CD4-positive, CD25-positive, alpha-beta regulatory T cell (primary cell): ENCODE measurements around the gene WEE1. TPM values are rescaled to one million over a fixed set of nuclear protein-coding genes. Genes with fewer than 3 reads are reported as not detected.
A peak's percentile ranks its signal among the peaks of the same experiment; 100 is the strongest.
"Not testable (repeated sequence)": the region's sequence is repeated elsewhere in the genome, so short reads cannot be mapped to it uniquely, and the experiment has no call there.

Experiments used
- ATAC-seq, 2 donors: fragments of 150-1000 bp; cut with Tn5 transposase; one replicate each; pipeline ENCODE4 v1.10.0; 2021; ENCODE audit warnings: low read depth in 2 of 2, moderate number of reproducible peaks in 2 of 2, moderate library complexity in 1 of 2
- DNase-seq, 3 donors: peaks; one replicate each; pipeline versions ENCODE4 v3.0.0 to v3.0.0-alpha.2; 2012 to 2022; ENCODE audit warnings: mixed read lengths in 1 of 3
- H3K27ac ChIP-seq: one replicate; pipeline ENCODE4 v1.7.0; 2013; ENCODE audit warnings: mild to moderate bottlenecking, low read length; ENCODE audit not compliant: insufficient read depth, poor library complexity, severe bottlenecking
- H3K27me3 ChIP-seq: one replicate; pipeline ENCODE4 v1.7.0; 2013; ENCODE audit warnings: low read length; ENCODE audit not compliant: control insufficient read depth, insufficient read depth
- H3K36me3 ChIP-seq: one replicate; pipeline ENCODE4 v1.7.0; 2013; ENCODE audit warnings: mild to moderate bottlenecking, low read length, moderate library complexity; ENCODE audit not compliant: control insufficient read depth, insufficient read depth
- H3K4me1 ChIP-seq: 2 replicates; pipeline ENCODE4 v1.7.0; 2013; ENCODE audit warnings: mild to moderate bottlenecking, low read length; ENCODE audit not compliant: insufficient read depth, control insufficient read depth, poor library complexity, severe bottlenecking
- H3K4me3 ChIP-seq: one replicate; pipeline ENCODE4 v1.7.0; 2013; ENCODE audit warnings: low read depth, mild to moderate bottlenecking, low read length, moderate library complexity
- H3K9me3 ChIP-seq, 2 experiments: 1 replicate in 1 of 2; 2 replicates in 1 of 2; pipeline ENCODE4 v1.7.0; 2013; ENCODE audit warnings: low read length in 2 of 2, mild to moderate bottlenecking in 1 of 2, moderate library complexity in 1 of 2; ENCODE audit not compliant: control insufficient read depth in 2 of 2
- H3K27ac Mint-ChIP-seq, 3 donors: one replicate each; pipeline ENCODE4 v1.8.0; 2020 to 2022; ENCODE audit warnings: mild to moderate bottlenecking in 3 of 3, mixed read lengths in 3 of 3, moderate library complexity in 2 of 3
- H3K27me3 Mint-ChIP-seq: one replicate; pipeline ENCODE4 v1.8.0; 2022; ENCODE audit warnings: mild to moderate bottlenecking, mixed read lengths
- H3K36me3 Mint-ChIP-seq: one replicate; pipeline ENCODE4 v1.8.0; 2020; ENCODE audit warnings: mixed read lengths
- H3K4me1 Mint-ChIP-seq, 4 donors: one replicate each; pipeline ENCODE4 v1.8.0; 2020 to 2022; ENCODE audit warnings: mixed read lengths in 4 of 4, mild to moderate bottlenecking in 1 of 4
- H3K4me3 Mint-ChIP-seq, 4 donors: one replicate each; pipeline ENCODE4 v1.8.0; 2020 to 2022; ENCODE audit warnings: mild to moderate bottlenecking in 4 of 4, mixed read lengths in 4 of 4, moderate library complexity in 3 of 4
- H3K9me3 Mint-ChIP-seq, 7 donors: one replicate each; pipeline ENCODE4 v1.8.0; 2020 to 2022; ENCODE audit warnings: mixed read lengths in 7 of 7, mild to moderate bottlenecking in 3 of 7, moderate library complexity in 2 of 7
- polyA plus RNA-seq, 4 donors: library from polyadenylated mRNA; unstranded; fragments of 300-500 nt; fragmentation: Illumina TruSeq; gene quantifications; one replicate each; pipeline ENCODE4 v1.2.3, GENCODE V29; 2021
- total RNA-seq: library from RNA; stranded (reverse); gene quantifications from one replicate; pipeline ENCODE4 v1.2.3, GENCODE V29; 2022

WEE1 gene
- total and polyA plus RNA-seq, 5 donors from 2014 or later = 11.5 to 41.1 (median 21.9) TPM

- H3K27ac Mint-ChIP-seq = peak overlapping the region in 1 of 3 donors; percentile 6
- no peaks in the 10 kb centered on the region for H3K9me3 Mint-ChIP-seq
- H3K27me3 Mint-ChIP-seq = no peaks in the 10 kb centered on the region
- H3K4me1 ChIP-seq = peaks cover 11% of the 10 kb centered on the region
- no peak overlapping the region for H3K4me3 ChIP-seq
- DNase-seq = no peak
- H3K36me3 Mint-ChIP-seq = peaks cover 4% of the 10 kb centered on the region
- H3K4me3 Mint-ChIP-seq = no peak overlapping the region
- H3K9me3 ChIP-seq = no peaks in the 10 kb centered on the region
- H3K36me3 ChIP-seq = no peaks in the 10 kb centered on the region
- no peak for ATAC-seq
- H3K27ac ChIP-seq = no peak overlapping the region
- H3K27me3 ChIP-seq = no peaks in the 10 kb centered on the region
- peaks cover 0 to 15% (median 10%) of the 10 kb centered on the region in 4 donors for H3K4me1 Mint-ChIP-seq
Measured at GRCh38 chr11:9619004-9619403, 45.5 kb downstream of the WEE1 start.

GRCh38 chr11:9619971-9620370 lies 46.5 kb downstream of the WEE1 start:
- H3K27ac ChIP-seq = no peak overlapping the region

GRCh38 chr11:9622353-9622752 lies 48.9 kb downstream of the WEE1 start:
- H3K4me3 Mint-ChIP-seq, H3K27ac ChIP-seq: not testable (repeated sequence)

More at GRCh38 chr11:9619971-9620370, 46.5 kb downstream of the WEE1 start:
- ATAC-seq (no peak), DNase-seq (no peak)
- Mint-ChIP-seq H3K9me3 (no peaks in the 10 kb centered on the region), H3K4me1 (peaks cover 0 to 7% (median 3%) of the 10 kb centered on the region in 4 donors), H3K36me3 (peaks cover 4% of the 10 kb centered on the region), H3K27ac (no peak overlapping the region), H3K4me3 (no peak overlapping the region), H3K27me3 (no peaks in the 10 kb centered on the region)
- H3K4me1 ChIP-seq = peaks cover 2% of the 10 kb centered on the region
- no peaks in the 10 kb centered on the region for H3K9me3 ChIP-seq
- H3K4me3 ChIP-seq = no peak overlapping the region
- no peaks in the 10 kb centered on the region for H3K36me3 ChIP-seq
- H3K27me3 ChIP-seq = no peaks in the 10 kb centered on the region

GRCh38 chr11:9623053-9623452 lies 49.6 kb downstream of the WEE1 start:
- H3K4me1 ChIP-seq, H3K4me3 ChIP-seq, H3K27ac Mint-ChIP-seq, H3K9me3 ChIP-seq, ATAC-seq, H3K4me1 Mint-ChIP-seq, DNase-seq, H3K27ac ChIP-seq, H3K4me3 Mint-ChIP-seq, H3K36me3 Mint-ChIP-seq, H3K27me3 Mint-ChIP-seq, H3K9me3 Mint-ChIP-seq, H3K36me3 ChIP-seq, H3K27me3 ChIP-seq: not testable (repeated sequence)

More at GRCh38 chr11:9622353-9622752, 48.9 kb downstream of the WEE1 start:
- ATAC-seq, H3K36me3 ChIP-seq, DNase-seq, H3K9me3 ChIP-seq, H3K27ac Mint-ChIP-seq, H3K9me3 Mint-ChIP-seq, H3K4me3 ChIP-seq, H3K27me3 ChIP-seq, H3K36me3 Mint-ChIP-seq, H3K4me1 ChIP-seq, H3K27me3 Mint-ChIP-seq, H3K4me1 Mint-ChIP-seq: not testable (repeated sequence)

- no peak overlapping the region for H3K27ac ChIP-seq
- H3K36me3 ChIP-seq = no peaks in the 10 kb centered on the region
- Mint-ChIP-seq H3K9me3 (no peaks in the 10 kb centered on the region), H3K36me3 (no peaks in the 10 kb centered on the region), H3K4me3 (no peak overlapping the region), H3K27ac (peak overlapping the region in 2 of 3 donors; percentile 36 to 84), H3K27me3 (peaks cover 13% of the 10 kb centered on the region), H3K4me1 (no peaks in the 10 kb centered on the region)
- no peak overlapping the region for H3K4me3 ChIP-seq
- H3K4me1 ChIP-seq = no peaks in the 10 kb centered on the region
- no peak for DNase-seq
- peaks cover 3% of the 10 kb centered on the region for H3K27me3 ChIP-seq
- no peaks in the 10 kb centered on the region for H3K9me3 ChIP-seq
- no peak for ATAC-seq
Measured at GRCh38 chr11:9624448-9624847, 51.0 kb downstream of the WEE1 start.

- no peak overlapping the region for H3K4me3 Mint-ChIP-seq
- H3K27ac Mint-ChIP-seq = no peak overlapping the region
- Histone ChIP-seq H3K27me3 (peaks cover 4% of the 10 kb centered on the region), H3K36me3 (no peaks in the 10 kb centered on the region), H3K27ac (no peak overlapping the region), H3K9me3 (no peaks in the 10 kb centered on the region), H3K4me1 (no peaks in the 10 kb centered on the region), H3K4me3 (no peak overlapping the region)
- peaks cover 13% of the 10 kb centered on the region for H3K27me3 Mint-ChIP-seq
- DNase-seq (no peak), ATAC-seq (no peak)
- H3K4me1 Mint-ChIP-seq = peaks cover 0 to 5% (median 0%) of the 10 kb centered on the region in 4 donors
- H3K9me3 Mint-ChIP-seq = peaks cover 0 to 2% (median 0%) of the 10 kb centered on the region in 7 donors
- no peaks in the 10 kb centered on the region for H3K36me3 Mint-ChIP-seq
Measured at GRCh38 chr11:9625162-9625561, 51.7 kb downstream of the WEE1 start.

GRCh38 chr11:9625728-9626127 lies 52.3 kb downstream of the WEE1 start:
- Mint-ChIP-seq H3K9me3 (peaks cover 0 to 2% (median 0%) of the 10 kb centered on the region in 7 donors), H3K4me3 (no peak overlapping the region), H3K36me3 (no peaks in the 10 kb centered on the region), H3K4me1 (peaks cover 0 to 5% (median 0%) of the 10 kb centered on the region in 4 donors), H3K27me3 (peaks cover 13% of the 10 kb centered on the region), H3K27ac (peak overlapping the region in 1 of 3 donors; percentile 65)
- no peak overlapping the region for H3K27ac ChIP-seq
- peaks cover 4% of the 10 kb centered on the region for H3K27me3 ChIP-seq
- H3K4me3 ChIP-seq = no peak overlapping the region
- DNase-seq (no peak), ATAC-seq (no peak)
- no peaks in the 10 kb centered on the region for H3K9me3 ChIP-seq
- H3K36me3 ChIP-seq = no peaks in the 10 kb centered on the region
- H3K4me1 ChIP-seq = no peaks in the 10 kb centered on the region

GRCh38 chr11:9626496-9627394 lies 53.3 kb downstream of the WEE1 start:
- Mint-ChIP-seq H3K4me3 (no peak overlapping the region), H3K4me1 (peaks cover 0 to 5% (median 0%) of the 10 kb centered on the region in 4 donors), H3K36me3 (no peaks in the 10 kb centered on the region), H3K27ac (no peak overlapping the region), H3K27me3 (peaks cover 13% of the 10 kb centered on the region), H3K9me3 (peaks cover 0 to 2% (median 0%) of the 10 kb centered on the region in 7 donors)
- Histone ChIP-seq H3K27me3 (peaks cover 4% of the 10 kb centered on the region), H3K27ac (no peak overlapping the region), H3K36me3 (no peaks in the 10 kb centered on the region), H3K9me3 (no peaks in the 10 kb centered on the region), H3K4me3 (no peak overlapping the region), H3K4me1 (no peaks in the 10 kb centered on the region)
- DNase-seq (no peak), ATAC-seq (no peak)
